Osteoblast (primary cell): ENCODE measurements around the gene ZIC4. TPM values are rescaled to one million over a fixed set of nuclear protein-coding genes. Genes with fewer than 3 reads are reported as not detected.

ENCODE experiments used
- DNase-seq: peaks from one replicate; pipeline ENCODE4 v3.0.0; 2011; ENCODE audit warnings: low spot score, mixed read lengths; ENCODE audit not compliant: insufficient read length; ENCODE audit errors: missing footprints
- H2AFZ ChIP-seq: 2 replicates; pipeline ENCODE4 v1.6.0; 2011; ENCODE audit warnings: mild to moderate bottlenecking, low read length
- H3K27ac ChIP-seq: 2 replicates; pipeline ENCODE4 v1.5.1; 2011; ENCODE audit warnings: mild to moderate bottlenecking, low read depth, low read length, moderate library complexity
- H3K27me3 ChIP-seq: 2 replicates; pipeline ENCODE4 v1.6.0; 2012; ENCODE audit warnings: mild to moderate bottlenecking, control low read depth, inconsistent platforms, low read length, moderate library complexity; ENCODE audit not compliant: insufficient read depth
- H3K36me3 ChIP-seq: 2 replicates; pipeline ENCODE4 v1.5.1; 2011; ENCODE audit warnings: mild to moderate bottlenecking, low read length, control low read depth, moderate library complexity; ENCODE audit not compliant: insufficient read depth
- H3K4me1 ChIP-seq: 2 replicates; pipeline ENCODE4 v1.5.1; 2011; ENCODE audit warnings: mild to moderate bottlenecking, low read length, control low read depth, moderate library complexity; ENCODE audit not compliant: insufficient read depth
- H3K4me2 ChIP-seq: 2 replicates; pipeline ENCODE4 v1.6.0; 2011; ENCODE audit warnings: mild to moderate bottlenecking, low read length; ENCODE audit not compliant: insufficient read depth
- H3K4me3 ChIP-seq: fragments of 200-600 bp; sonication (generic); 3 replicates; pipeline ENCODE4 v1.5.1; 2012; ENCODE audit warnings: mild to moderate bottlenecking, low read length, inconsistent platforms; ENCODE audit not compliant: insufficient read depth
- H3K79me2 ChIP-seq: 2 replicates; pipeline ENCODE4 v1.6.0; 2012; ENCODE audit warnings: mild to moderate bottlenecking, low read length, control low read depth, inconsistent platforms; ENCODE audit not compliant: insufficient read depth
- H3K9me3 ChIP-seq: 2 replicates; pipeline ENCODE4 v1.5.1; 2011; ENCODE audit warnings: low read depth, low read length, control low read depth
- H4K20me1 ChIP-seq: 2 replicates; pipeline ENCODE4 v1.6.0; 2012; ENCODE audit warnings: mild to moderate bottlenecking, low read length, control low read depth; ENCODE audit not compliant: insufficient read depth
- total RNA-seq: library from RNA; depleted of rRNA; stranded (reverse); fragments of >200 nt; gene quantifications from 2 replicates; pipeline ENCODE4 v1.2.3, GENCODE V29; 2012
- TF ChIP-seq, protein P1 (sequence below): IDR thresholded peaks from 2 replicates; pipeline ENCODE4 v1.5.1; 2011; ENCODE audit warnings: mild to moderate bottlenecking, low read depth, low read length, moderate library complexity; ENCODE audit errors: extremely low read depth

Gene ZIC4
- total RNA-seq, 1 donor: 0.72 TPM

GRCh38 chr3:147387885-147388699 is 18.3 kb downstream of the ZIC4 start:
- no peak overlapping the region for H3K4me3 ChIP-seq
- H2AFZ ChIP-seq: no peak overlapping the region

GRCh38 chr3:147387291-147387884 is 19.0 kb downstream of the ZIC4 start:
- Histone ChIP-seq H3K36me3 (no peaks in the 10 kb centered on the region), H3K9me3 (peaks cover 2% of the 10 kb centered on the region), H2AFZ (no peak overlapping the region), H3K79me2 (no peaks in the 10 kb centered on the region), H3K4me1 (no peaks in the 10 kb centered on the region), H4K20me1 (no peaks in the 10 kb centered on the region), H3K27ac (no peak overlapping the region), H3K27me3 (peaks cover 98% of the 10 kb centered on the region), H3K4me3 (no peak overlapping the region), H3K4me2 (no peak overlapping the region)
- no peak for DNase-seq
- TF ChIP-seq, protein P1, sequence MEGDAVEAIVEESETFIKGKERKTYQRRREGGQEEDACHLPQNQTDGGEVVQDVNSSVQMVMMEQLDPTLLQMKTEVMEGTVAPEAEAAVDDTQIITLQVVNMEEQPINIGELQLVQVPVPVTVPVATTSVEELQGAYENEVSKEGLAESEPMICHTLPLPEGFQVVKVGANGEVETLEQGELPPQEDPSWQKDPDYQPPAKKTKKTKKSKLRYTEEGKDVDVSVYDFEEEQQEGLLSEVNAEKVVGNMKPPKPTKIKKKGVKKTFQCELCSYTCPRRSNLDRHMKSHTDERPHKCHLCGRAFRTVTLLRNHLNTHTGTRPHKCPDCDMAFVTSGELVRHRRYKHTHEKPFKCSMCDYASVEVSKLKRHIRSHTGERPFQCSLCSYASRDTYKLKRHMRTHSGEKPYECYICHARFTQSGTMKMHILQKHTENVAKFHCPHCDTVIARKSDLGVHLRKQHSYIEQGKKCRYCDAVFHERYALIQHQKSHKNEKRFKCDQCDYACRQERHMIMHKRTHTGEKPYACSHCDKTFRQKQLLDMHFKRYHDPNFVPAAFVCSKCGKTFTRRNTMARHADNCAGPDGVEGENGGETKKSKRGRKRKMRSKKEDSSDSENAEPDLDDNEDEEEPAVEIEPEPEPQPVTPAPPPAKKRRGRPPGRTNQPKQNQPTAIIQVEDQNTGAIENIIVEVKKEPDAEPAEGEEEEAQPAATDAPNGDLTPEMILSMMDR: no peak

More at GRCh38 chr3:147387885-147388699, 18.3 kb downstream of the ZIC4 start:
- TF ChIP-seq, protein P1: no peak
- no peaks in the 10 kb centered on the region for H3K36me3 ChIP-seq
- no peaks in the 10 kb centered on the region for H4K20me1 ChIP-seq
- H3K9me3 ChIP-seq: peaks cover 2% of the 10 kb centered on the region
- no peak overlapping the region for H3K27ac ChIP-seq
- H3K4me1 ChIP-seq: no peaks in the 10 kb centered on the region
- no peak for DNase-seq
- no peaks in the 10 kb centered on the region for H3K79me2 ChIP-seq
- H3K4me2 ChIP-seq: no peak overlapping the region
- peaks cover 98% of the 10 kb centered on the region for H3K27me3 ChIP-seq

GRCh38 chr3:147385059-147386012 is 21.0 kb downstream of the ZIC4 start:
- peaks cover 2% of the 10 kb centered on the region for H3K9me3 ChIP-seq
- no peaks in the 10 kb centered on the region for H3K36me3 ChIP-seq
- H3K79me2 ChIP-seq: no peaks in the 10 kb centered on the region
- no peak overlapping the region for H2AFZ ChIP-seq
- H3K4me3 ChIP-seq: no peak overlapping the region
- DNase-seq: no peak
- no peaks in the 10 kb centered on the region for H4K20me1 ChIP-seq
- TF ChIP-seq, protein P1: no peak
- H3K27ac ChIP-seq: no peak overlapping the region
- H3K4me1 ChIP-seq: no peaks in the 10 kb centered on the region
- H3K4me2 ChIP-seq: no peak overlapping the region
- H3K27me3 ChIP-seq: peaks cover 99% of the 10 kb centered on the region
